Subcutaneous adipose tissue (tissue), 4 donors: ENCODE data around the gene TECPR2. TPM values are rescaled to one million over a fixed set of nuclear protein-coding genes. Genes with fewer than 3 reads are reported as not detected.

ENCODE experiments used
- CTCF ChIP-seq: fragments of 450-650 bp; IDR thresholded peaks from one replicate; pipeline ENCODE4 v1.5.1; 2016; ENCODE audit warnings: low read depth, mild to moderate bottlenecking, control low read depth, antibody characterized with exemption, moderate library complexity
- total RNA-seq, 4 donors: library from RNA; depleted of rRNA; stranded (reverse); fragments of >200 nt; gene quantifications; one replicate each; pipeline ENCODE4 v1.1.0, GENCODE V29; 2016

Gene TECPR2
- total RNA-seq, 4 donors from 2014 or later: 14.4 to 23.0 (median 15.0) TPM

GRCh38 chr14:102491786-102492530, 129.2 kb downstream of the TECPR2 start:
- no peak for TF ChIP-seq CTCF

GRCh38 chr14:102492531-102492910, 129.8 kb downstream of the TECPR2 start:
- TF ChIP-seq CTCF: no peak

GRCh38 chr14:102493096-102493495, 130.4 kb downstream of the TECPR2 start:
- no peak for TF ChIP-seq CTCF

GRCh38 chr14:102493585-102493984, 130.8 kb downstream of the TECPR2 start:
- TF ChIP-seq CTCF: no peak

GRCh38 chr14:102495491-102496330, 133.0 kb downstream of the TECPR2 start:
- no peak for TF ChIP-seq CTCF

- TF ChIP-seq CTCF: no peak
Observed at GRCh38 chr14:102496331-102496691, 133.6 kb downstream of the TECPR2 start.

GRCh38 chr14:102496958-102497744, 134.4 kb downstream of the TECPR2 start:
- no peak for TF ChIP-seq CTCF
